K562 (cell line): ENCODE data around the gene P2RY6. TPM values are rescaled to one million over a fixed set of nuclear protein-coding genes. Genes with fewer than 3 reads are reported as not detected.

Source experiments
- ATAC-seq: fragments of 200-7000 bp; cut with Tn5 transposase; 3 replicates; pipeline ENCODE4 v1.9.1; 2020; ENCODE audit warnings: moderate library complexity
- BruUV-seq: library from RNA; stranded (reverse); fragments of 400-500 nt; replicated peaks from 2 replicates; lab custom pipeline; 2021; lab: Mats Ljungman, UMichigan
- CTCF ChIA-PET: fragments of 300-600 bp; formaldehyde crosslinking; extraction: SDS; loops from one replicate; lab custom pipeline; 2021; ENCODE audit warnings: low intra/inter-chr PET ratio; lab: Yijun Ruan, JAX
- POLR2A ChIA-PET: fragments of 300-600, 350-650 bp; sonication (Branson Sonifier 250); formaldehyde crosslinking; extraction: SDS; loops from one replicate; lab custom pipeline; 2021; ENCODE audit warnings: antibody characterized with exemption, inconsistent platforms; lab: Yijun Ruan, JAX
- DNase-seq, 4 experiments: peaks; one replicate each; pipeline versions ENCODE4 v3.0.0 to v3.0.0-alpha.2; 2011 to 2018; ENCODE audit warnings: low spot score in 3 of 4, mixed read lengths in 3 of 4; ENCODE audit errors: extremely low read depth in 1 of 4
- FAIRE-seq: peaks from 2 replicates; lab custom pipeline; 2011; peaks lifted over from hg19 to GRCh38; lab: Jason Lieb, UNC
- H2AFZ ChIP-seq: 2 replicates; pipeline ENCODE4 v1.6.0; 2011; ENCODE audit warnings: low read depth, low read length, control low read depth, inconsistent platforms
- H3K27ac ChIP-seq: fragments of 200-600 bp; 3 replicates; pipeline ENCODE4 v1.8.0; 2011; ENCODE audit warnings: low read depth, mild to moderate bottlenecking, control low read depth, inconsistent platforms, low read length, moderate library complexity, mixed read lengths; ENCODE audit errors: extremely low read depth
- H3K27me3 ChIP-seq, 2 experiments: fragments of 300-600 bp in 1 of 2; 2 replicates in 1 of 2; 3 replicates in 1 of 2; pipeline versions ENCODE4 v1.6.0 to v1.8.0; 2011; ENCODE audit warnings: inconsistent platforms in 2 of 2, low read length in 2 of 2, mild to moderate bottlenecking in 1 of 2, mixed read lengths in 1 of 2, moderate library complexity in 1 of 2; ENCODE audit not compliant: control insufficient read depth in 2 of 2, insufficient read depth in 2 of 2
- H3K36me3 ChIP-seq: fragments of 300-600 bp; 3 replicates; pipeline ENCODE4 v1.8.0; 2011; ENCODE audit warnings: mild to moderate bottlenecking, low read length, inconsistent platforms; ENCODE audit not compliant: control insufficient read depth, insufficient read depth
- H3K4me1 ChIP-seq, 2 experiments: fragments of 200-600 bp in 1 of 2; replicated peaks in 1 of 2; 2 replicates in 1 of 2; 3 replicates in 1 of 2; pipeline versions ENCODE4 v1.5.1 to v1.8.0; 2011; ENCODE audit warnings: inconsistent platforms in 2 of 2, low read length in 2 of 2, mild to moderate bottlenecking in 1 of 2, mixed read lengths in 1 of 2, moderate library complexity in 1 of 2; ENCODE audit not compliant: control insufficient read depth in 2 of 2, insufficient read depth in 2 of 2
- H3K4me2 ChIP-seq: 2 replicates; pipeline ENCODE4 v1.6.1; 2011; ENCODE audit warnings: low read length, control low read depth, inconsistent platforms, mixed read lengths; ENCODE audit not compliant: insufficient read depth
- H3K4me3 ChIP-seq: fragments of 200-600 bp; sonication (generic), shearing (Covaris generic); 2 replicates; pipeline ENCODE4 v1.5.1; 2016; ENCODE audit warnings: control low read depth, inconsistent platforms
- H3K79me2 ChIP-seq: fragments of 200-600 bp; 3 replicates; pipeline ENCODE4 v1.8.0; 2011; ENCODE audit warnings: low read length, inconsistent platforms; ENCODE audit not compliant: control insufficient read depth, insufficient read depth
- H3K9ac ChIP-seq, 2 experiments: 2 replicates each; pipeline versions ENCODE4 v1.6.0 to v1.6.1; 2011; ENCODE audit warnings: low read depth in 2 of 2, low read length in 2 of 2, control low read depth in 1 of 2, inconsistent platforms in 1 of 2, mild to moderate bottlenecking in 1 of 2, mixed read lengths in 1 of 2; ENCODE audit not compliant: insufficient read depth in 1 of 2
- H3K9me1 ChIP-seq: one replicate; pipeline ENCODE4 v1.6.0; 2011; ENCODE audit warnings: inconsistent platforms, mild to moderate bottlenecking, low read length, moderate library complexity; ENCODE audit not compliant: control insufficient read depth, insufficient read depth
- H3K9me3 ChIP-seq: replicated peaks from 2 replicates; pipeline ENCODE4 v1.5.1; 2011; ENCODE audit warnings: low read depth, low read length, inconsistent platforms; ENCODE audit not compliant: control insufficient read depth, insufficient read depth
- H4K20me1 ChIP-seq: replicated peaks from 2 replicates; pipeline ENCODE4 v1.6.1; 2011; ENCODE audit warnings: low read length, inconsistent platforms, mixed read lengths; ENCODE audit not compliant: control insufficient read depth, insufficient read depth
- CEBPB ChIP-seq: fragments of 450-650 bp; IDR thresholded peaks from 2 replicates; pipeline ENCODE4 v1.6.1; 2016; ENCODE audit warnings: missing genetic modification characterization, missing compliant biosample characterization
- FOXM1 ChIP-seq, 2 experiments: fragments of 450-650 bp in 1 of 2; sonication (generic) in 1 of 2; formaldehyde crosslinking in 1 of 2; IDR thresholded peaks; 2 replicates each; pipeline versions ENCODE4 v1.6.1 to v1.9.0; 2017 to 2022; ENCODE audit warnings: low read depth in 2 of 2, mild to moderate bottlenecking in 2 of 2, missing genetic modification reagents in 1 of 2, moderate library complexity in 1 of 2
- POLR2B ChIP-seq: fragments of 450-650 bp; IDR thresholded peaks from 2 replicates; pipeline ENCODE4 v1.6.1; 2018; ENCODE audit warnings: low read depth; ENCODE audit not compliant: partially characterized antibody
- RFX1 ChIP-seq: fragments of 450-650 bp; IDR thresholded peaks from 2 replicates; pipeline ENCODE4 v1.6.1; 2016; ENCODE audit warnings: mild to moderate bottlenecking, moderate library complexity
- TEAD1 ChIP-seq, 2 experiments: fragments of 450-650 bp in 1 of 2; sonication (generic) in 1 of 2; formaldehyde crosslinking; IDR thresholded peaks; 2 replicates each; pipeline versions ENCODE4 v1.4.0 to v1.8.0; 2020 to 2022; ENCODE audit warnings: mild to moderate bottlenecking in 2 of 2, missing genetic modification reagents in 1 of 2
- VEZF1 ChIP-seq: fragments of 200-800 bp; sonication (Bioruptor generic); IDR thresholded peaks from 2 replicates; pipeline ENCODE4 v1.6.1; 2017; ENCODE audit warnings: missing genetic modification characterization, missing compliant biosample characterization
- ZBTB12 ChIP-seq: fragments of 250-450 bp; sonication (Bioruptor Pico); IDR thresholded peaks from 2 replicates; pipeline ENCODE4 v1.4.0; 2020
- ZBTB8A ChIP-seq: fragments of 450-650 bp; IDR thresholded peaks from 2 replicates; pipeline ENCODE4 v1.6.1; 2018; ENCODE audit warnings: mild to moderate bottlenecking, moderate library complexity; ENCODE audit not compliant: partially characterized antibody
- WGBS: fragments of 100-300 bp; shearing (Covaris generic); methylation state at CpG from one replicate; pipeline ENCODE4 v1.1.6; 2016; ENCODE audit warnings: low coverage, mixed read lengths; ENCODE audit not compliant: insufficient coverage; ENCODE audit errors: missing lambda C conversion rate; 5-methylcytosine and 5-hydroxymethylcytosine counted together
- in situ Hi-C: fragments of 300-500 bp; cut with MboI; formaldehyde crosslinking; loops from 4 replicates; pipeline ENCODE4 v1.15.0; 2018; ENCODE audit warnings: inconsistent platforms, mixed read lengths
- intact Hi-C: fragments of 100-400 bp; cut with micrococcal nuclease; formaldehyde crosslinking; loops from 2 replicates; pipeline ENCODE4 v1.14.2; 2022
- polyA plus RNA-seq, 8 experiments: library from polyadenylated mRNA; depleted of rRNA in 4 of 8; stranded (reverse) in 5 of 8; unstranded in 3 of 8; fragments of >200 nt; fragmentation: Nextera tagmentation in 2 of 8; fragmentation: Illumina TruSeq in 1 of 8; extraction: Ambion mirVana in 2 of 8; extraction: Trizol in 1 of 8; gene quantifications; 2 replicates each; pipeline versions ENCODE4 v1.2.1 to v1.2.3, GENCODE V29; 2011 to 2014; ENCODE audit warnings: inconsistent platforms in 1 of 8, missing spikeins in 1 of 8
- total RNA-seq, 7 experiments: library from RNA; depleted of rRNA in 6 of 7; stranded (reverse); fragments of >200 nt in 6 of 7; fragmentation: Illumina TruSeq in 2 of 7; extraction: Trizol in 2 of 7; gene quantifications; 2 replicates each; pipeline versions ENCODE4 v1.2.1 to v1.2.3, GENCODE V29; 2011 to 2021; ENCODE audit warnings: low replicate concordance in 1 of 7

Gene P2RY6
- total and polyA plus RNA-seq, 9 of the 15 experiments (the other 6 are each of a cell fraction or from before 2014, with no cell fraction given) = not detected

- H4K20me1 ChIP-seq = peaks cover 4% of the 10 kb centered on the region
- in situ Hi-C loops = no loop called here
- TF ChIP-seq ZBTB12 (no peak), POLR2B (no peak), FOXM1 (IDR thresholded peaks at IDR 0.05; ENCODE audit: low read depth) (no peak), FOXM1 (CRISPR knock-in tag; IDR thresholded peaks at IDR 0.05; ENCODE audit: low read depth) (no peak), RFX1 (peak; percentile 83), TEAD1 (CRISPR knock-in tag; IDR thresholded peaks at IDR 0.05) (peak in 1 of 2 experiments; percentile 60; a peak in 1 of 4 replicates), VEZF1 (CRISPR knock-in tag) (peak; percentile 39; the same call in 1 of the 2 replicates), ZBTB8A (no peak), CEBPB (tag) (no peak)
- TF ChIP-seq, all 486 proteins: peak for 3
- Histone ChIP-seq H3K9ac (no peak overlapping the region), H3K27me3 (peaks cover 0 to 2% of the 10 kb centered on the region in 2 experiments; a peak in 1 of 5 replicates), H3K9me3 (no peaks in the 10 kb centered on the region), H3K4me2 (no peak overlapping the region), H3K4me3 (no peak overlapping the region), H3K9me1 (no peaks in the 10 kb centered on the region), H3K27ac (no peak overlapping the region; the same call in 2 of the 3 replicates), H3K79me2 (no peaks in the 10 kb centered on the region), H3K4me1 (peaks cover 13 to 16% of the 10 kb centered on the region in 2 experiments; a peak in 4 of 5 replicates), H2AFZ (no peak overlapping the region), H3K36me3 (no peaks in the 10 kb centered on the region)
- no TSS peak for BruUV-seq
- ATAC-seq (peak; percentile 26; the same call in 1 of the 3 replicates), DNase-seq (peak; percentile 27 to 66 (median 58)), FAIRE-seq (no peak)
- WGBS = 0% methylated on average over 2 of the region's 4 CpGs
- CTCF ChIA-PET = no interaction called here
- intact Hi-C loops = loop anchor here (5.0 kb wide), 1 partner anchor 499 kb away; no protein-coding TSS in a partner anchor
- POLR2A ChIA-PET = no interaction called here
Measured at GRCh38 chr11:73331138-73331916, 59.2 kb downstream of the P2RY6 start.
